ENCODE results near the gene SYTL3.
A peak's percentile ranks its signal among the peaks of the same experiment; 100 is the strongest.
"Not testable (repeated sequence)": the region's sequence is repeated elsewhere in the genome, so short reads cannot be mapped to it uniquely, and the experiment has no call there.

Gene SYTL3

GRCh38 chr6:158649289-158650143 lies at the start of gene SYTL3:
Gene SYTL3 (plus strand): TSS chr6:158650054. CDS start chr6:158663269, 13,215 bp downstream.
- DNase-seq: no peak

- DNase-seq: no peak
Observed at GRCh38 chr6:158603261-158604047, 46.4 kb upstream of the SYTL3 start.

DNA sequence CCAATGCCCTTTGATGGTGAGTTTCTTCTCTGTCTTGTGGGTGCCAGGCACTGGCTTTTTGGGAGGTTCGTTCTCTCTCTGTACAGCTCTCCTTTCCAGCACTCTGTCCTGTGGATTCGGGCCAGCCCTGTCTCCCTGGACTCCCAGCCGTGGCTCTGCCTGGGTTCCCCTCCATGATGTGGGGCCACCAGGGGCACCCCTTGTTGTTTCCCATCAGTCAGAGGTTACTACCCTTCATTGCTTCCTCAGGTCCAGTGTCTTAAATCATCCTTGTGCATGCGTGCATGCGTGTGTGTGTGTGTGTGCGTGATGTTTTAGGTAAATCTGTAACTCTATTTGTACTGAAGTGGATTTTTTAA lies 45.8 kb upstream of the SYTL3 start:
- DNase-seq: no peak

DNA sequence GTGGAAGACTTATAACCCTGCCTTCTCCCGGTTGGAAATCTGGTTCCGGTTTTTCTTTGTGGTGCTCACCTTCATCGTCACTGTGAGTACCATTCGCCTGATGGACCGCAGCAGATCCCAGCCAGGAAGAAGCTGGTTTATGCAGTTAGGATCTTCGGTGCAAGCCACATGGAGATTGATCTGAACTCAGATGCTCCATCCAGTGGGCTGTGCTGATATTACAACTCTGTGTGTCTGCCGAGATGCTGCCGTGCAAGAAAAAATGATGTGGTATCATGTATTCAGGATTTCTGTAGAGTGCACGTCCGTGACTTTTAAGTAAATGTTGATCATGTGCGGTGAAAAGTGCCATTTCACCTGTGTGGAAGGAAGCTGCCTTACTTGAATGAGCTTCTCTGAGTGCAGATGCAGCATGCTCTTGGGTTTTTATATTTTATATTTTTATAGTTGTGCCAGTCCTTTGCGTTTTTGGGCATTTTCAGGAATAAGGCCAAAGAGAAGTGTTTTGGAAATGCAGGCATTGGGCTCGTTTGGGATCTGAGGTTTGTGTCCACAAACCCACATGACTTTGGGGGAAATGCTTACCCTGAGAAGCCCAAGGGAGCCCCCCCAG lies 44.5 kb upstream of the SYTL3 start:
- DNase-seq: peak; percentile 75

GRCh38 chr6:158606011-158606410 lies 43.8 kb upstream of the SYTL3 start:
- DNase-seq: not testable (repeated sequence)

DNA sequence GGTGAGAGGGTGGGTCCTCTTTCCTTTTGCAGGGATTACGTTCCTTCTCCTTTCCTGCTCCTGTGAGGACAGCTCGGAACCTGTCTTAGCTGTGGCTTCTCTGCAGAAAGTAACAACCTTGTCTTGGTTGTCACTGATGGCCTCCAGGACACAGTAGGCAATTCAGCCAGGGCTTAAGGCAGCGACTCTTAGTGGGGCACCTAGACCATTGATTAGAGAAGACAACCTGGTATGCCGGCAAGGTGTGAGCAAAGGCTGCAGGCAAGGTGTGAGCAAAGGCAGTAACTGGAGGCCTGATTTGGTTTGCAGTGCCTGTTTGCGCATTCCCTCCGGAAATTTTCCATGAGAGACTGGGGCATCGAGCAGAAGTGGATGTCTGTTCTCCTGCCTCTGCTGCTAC lies 42.9 kb upstream of the SYTL3 start:
- DNase-seq: no peak

- no peak for DNase-seq
Observed at GRCh38 chr6:158607411-158608170, 42.3 kb upstream of the SYTL3 start.

GRCh38 chr6:158608221-158608620 lies 41.6 kb upstream of the SYTL3 start:
- no peak for DNase-seq

- DNase-seq: no peak
Observed at GRCh38 chr6:158609455-158610155, 40.2 kb upstream of the SYTL3 start.

DNA sequence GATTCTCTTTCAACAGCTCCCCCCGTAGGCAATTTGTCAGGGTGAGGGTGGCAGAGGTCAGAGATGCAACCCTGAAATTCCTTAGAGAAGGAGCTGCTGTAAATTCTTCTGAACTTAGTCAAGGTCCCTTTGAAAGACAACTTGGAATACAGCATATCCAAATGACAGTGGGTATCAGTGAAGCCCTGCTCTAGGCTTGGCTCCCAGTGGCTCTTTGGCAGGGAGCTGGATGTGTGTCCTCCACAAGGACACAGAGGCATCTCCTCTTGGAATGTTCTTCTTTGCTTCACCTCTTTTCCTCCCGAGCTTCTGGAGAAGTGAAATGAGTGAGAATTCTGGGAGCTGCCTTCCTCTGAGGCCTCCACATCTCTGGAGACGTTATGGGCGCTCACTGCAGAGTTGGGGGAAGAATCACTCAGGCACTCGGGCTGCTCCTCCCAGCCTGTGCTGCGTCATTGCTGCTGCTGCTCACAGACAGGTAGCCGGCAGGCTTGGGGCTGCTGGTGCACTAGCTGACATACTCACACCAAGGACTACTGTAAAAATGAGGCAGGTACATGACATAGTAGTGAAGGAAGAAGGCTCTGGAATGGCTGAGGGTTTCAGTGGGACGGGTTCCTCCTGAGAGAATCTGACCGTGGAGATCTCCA lies 39.4 kb upstream of the SYTL3 start:
- no peak for DNase-seq

DNA sequence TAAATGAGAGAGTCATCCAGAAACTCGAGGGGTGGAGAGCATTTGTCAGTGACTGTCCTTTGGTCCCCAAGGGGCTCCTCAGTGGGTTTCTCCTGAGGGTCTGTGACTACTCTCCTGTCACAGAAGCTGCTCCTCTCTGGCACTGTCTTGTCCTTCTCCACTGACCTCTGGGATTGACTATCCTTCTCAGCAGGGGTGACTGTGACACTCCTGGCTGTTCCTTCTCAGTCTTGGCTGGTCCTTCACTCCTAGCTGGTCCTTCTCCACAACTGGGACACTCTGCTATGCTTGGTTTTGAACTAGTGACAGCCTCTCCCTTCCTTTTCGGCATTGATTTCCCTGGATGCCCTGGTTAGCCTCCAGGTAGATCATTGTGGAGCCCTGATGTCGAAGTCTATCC lies 38.8 kb upstream of the SYTL3 start:
- DNase-seq: no peak

- no peak for DNase-seq
Observed at GRCh38 chr6:158611541-158612370, 38.1 kb upstream of the SYTL3 start.

GRCh38 chr6:158614606-158615005 lies 35.2 kb upstream of the SYTL3 start:
- not testable (repeated sequence) for DNase-seq

DNA sequence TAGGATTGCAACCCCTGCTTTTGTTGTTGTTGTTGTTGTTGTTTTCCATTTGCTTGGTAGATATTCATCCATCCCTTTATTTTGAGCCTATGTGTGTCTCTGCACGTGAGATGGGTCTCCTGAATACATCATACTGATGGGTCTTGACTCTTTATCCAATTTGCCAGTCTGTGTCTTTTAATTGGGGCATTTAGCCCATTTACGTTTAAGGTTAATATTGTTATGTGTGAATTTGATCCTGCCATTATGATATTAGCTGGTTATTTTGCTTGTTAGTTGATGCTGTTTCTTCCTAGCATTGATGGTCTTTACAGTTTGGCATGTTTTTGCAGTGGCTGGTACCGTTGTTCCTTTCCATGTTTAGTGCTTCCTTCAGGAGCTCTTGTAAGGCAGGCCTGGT lies 31.6 kb upstream of the SYTL3 start:
- DNase-seq: not testable (repeated sequence)

DNA sequence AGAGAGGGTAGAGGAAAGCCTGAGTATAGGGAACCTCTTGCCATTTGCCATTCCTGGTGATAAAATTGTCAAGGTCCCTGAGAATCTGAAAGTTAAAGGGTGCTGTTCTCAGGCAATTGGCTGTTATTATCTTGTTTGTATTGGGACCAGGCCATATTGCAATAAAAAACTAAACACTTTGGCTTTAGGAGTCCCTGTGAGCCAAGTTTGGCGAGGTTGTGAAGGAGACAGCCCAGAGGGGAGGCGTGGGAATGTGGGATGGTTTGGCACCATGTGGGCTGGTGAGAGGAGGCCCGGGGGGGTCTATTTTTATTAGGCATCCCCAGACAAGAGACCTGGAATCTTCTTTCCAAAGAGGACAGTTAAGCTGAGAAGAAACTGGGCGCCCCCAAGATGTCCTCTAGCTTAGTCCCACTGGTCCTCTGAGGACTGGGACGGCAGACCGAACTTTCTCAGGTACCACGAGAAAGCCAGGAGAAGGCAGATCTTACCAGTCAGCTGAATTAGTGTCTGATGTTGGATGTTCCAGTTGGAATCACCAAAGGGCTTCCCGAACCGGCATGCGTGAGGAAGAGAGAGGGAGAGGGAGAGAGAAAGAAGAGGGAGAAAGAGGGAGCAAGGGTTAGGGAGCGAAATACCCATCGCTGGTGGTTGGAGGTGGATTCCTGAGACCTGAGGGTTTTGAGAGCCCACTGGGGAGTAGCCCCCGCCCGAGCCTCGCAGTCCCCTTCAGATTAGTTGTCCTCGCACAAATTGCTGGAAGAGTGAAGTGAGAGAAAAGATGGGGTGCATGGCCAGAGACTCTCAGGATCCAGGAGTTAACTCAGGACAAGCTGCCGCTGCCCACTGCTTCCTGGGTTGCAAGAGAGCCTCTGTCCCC lies 29.7 kb upstream of the SYTL3 start:
- no peak for DNase-seq

DNA sequence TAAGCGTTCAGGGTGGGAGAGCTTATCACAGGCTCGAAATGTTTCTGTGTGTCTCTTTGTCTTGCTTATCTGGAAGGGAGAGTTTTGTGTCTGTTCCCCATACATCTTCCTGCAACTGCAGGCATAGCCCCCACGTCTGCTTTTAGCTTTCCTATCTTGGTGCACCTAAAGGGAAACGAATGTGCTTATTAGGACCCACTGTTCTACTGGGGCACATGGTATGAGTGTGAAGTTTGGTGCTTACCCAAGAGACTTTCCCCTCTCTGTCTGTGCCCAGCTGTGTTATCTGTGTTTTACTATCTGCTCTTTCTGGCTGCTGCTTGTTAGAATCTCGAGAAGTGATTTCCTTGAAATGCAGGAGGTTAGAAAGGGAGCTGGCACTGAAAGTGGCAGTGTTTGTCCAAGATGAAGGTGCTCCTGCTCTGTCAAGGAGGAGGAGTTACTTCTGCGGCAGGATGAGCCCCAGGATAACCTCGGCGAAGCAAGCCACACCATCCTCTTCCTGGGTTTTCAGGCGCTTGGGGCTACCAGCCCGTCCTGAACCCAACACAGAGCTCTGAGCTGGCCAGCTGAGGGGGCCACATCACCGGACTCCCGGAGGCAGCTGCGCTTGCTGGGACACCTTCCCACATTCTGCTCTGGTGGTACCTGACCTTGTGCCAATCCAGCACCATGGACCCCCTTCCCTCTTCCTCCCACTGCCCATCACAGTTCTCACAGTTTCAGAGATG lies 28.7 kb upstream of the SYTL3 start:
- no peak for DNase-seq

GRCh38 chr6:158621694-158622544 lies 27.9 kb upstream of the SYTL3 start:
- no peak for DNase-seq

Data from retina (tissue), 1 donor.